ENCODE measurements around the gene CARMIL3.
"Not testable (repeated sequence)": the region's sequence is repeated elsewhere in the genome, so short reads cannot be mapped to it uniquely, and the experiment has no call there.

The CARMIL3 gene
- total RNA-seq = 0.75 reads per million

- peak; percentile 36 for DNase-seq
These were observed at the start of gene CARMIL3 for GRCh38 chr14:24051789-24052655. CARMIL3 (plus strand) TSS chr14:24052009; CDS start chr14:24052154, 145 bp downstream.

- not testable (repeated sequence) for DNase-seq
These were observed 45.4 kb upstream of the CARMIL3 start for GRCh38 chr14:24006471-24006816.

GRCh38 chr14:24006817-24007652 is 44.8 kb upstream of the CARMIL3 start:
- DNase-seq = peak; percentile 57

- DNase-seq = no peak
These were observed 40.8 kb upstream of the CARMIL3 start for GRCh38 chr14:24011051-24011450.

GRCh38 chr14:24012726-24013273 is 39.0 kb upstream of the CARMIL3 start:
- DNase-seq = not testable (repeated sequence)

GRCh38 chr14:24013654-24014514 is 37.9 kb upstream of the CARMIL3 start:
- peak; percentile 51 for DNase-seq

- not testable (repeated sequence) for DNase-seq
These were observed 36.1 kb upstream of the CARMIL3 start for GRCh38 chr14:24015745-24016144.

- not testable (repeated sequence) for DNase-seq
These were observed 32.8 kb upstream of the CARMIL3 start for GRCh38 chr14:24018978-24019377.

- not testable (repeated sequence) for DNase-seq
These were observed 31.9 kb upstream of the CARMIL3 start for GRCh38 chr14:24019944-24020343.

- DNase-seq = not testable (repeated sequence)
These were observed 31.3 kb upstream of the CARMIL3 start for GRCh38 chr14:24020520-24020919.

GRCh38 chr14:24024939-24025418 is 26.8 kb upstream of the CARMIL3 start:
- DNase-seq = not testable (repeated sequence)

GRCh38 chr14:24029687-24030086 is 22.1 kb upstream of the CARMIL3 start:
- not testable (repeated sequence) for DNase-seq

- not testable (repeated sequence) for DNase-seq
These were observed 20.5 kb upstream of the CARMIL3 start for GRCh38 chr14:24031331-24031730.

GRCh38 chr14:24032727-24033418 is 18.9 kb upstream of the CARMIL3 start:
- DNase-seq = no peak

GRCh38 chr14:24035769-24036168 is 16.0 kb upstream of the CARMIL3 start:
- not testable (repeated sequence) for DNase-seq

GRCh38 chr14:24036169-24036962 is 15.4 kb upstream of the CARMIL3 start:
- peak; percentile 48 for DNase-seq

- not testable (repeated sequence) for DNase-seq
These were observed 14.7 kb upstream of the CARMIL3 start for GRCh38 chr14:24036963-24037657.

GRCh38 chr14:24037658-24038037 is 14.2 kb upstream of the CARMIL3 start:
- DNase-seq = no peak

- no peak for DNase-seq
These were observed 13.1 kb upstream of the CARMIL3 start for GRCh38 chr14:24038686-24039085.

- no peak for DNase-seq
These were observed 11.1 kb upstream of the CARMIL3 start for GRCh38 chr14:24040692-24041091.

All from effector CD4-positive, alpha-beta T cell (primary cell).